Pancreas (tissue), 10 donors: ENCODE measurements around the gene IGFBP2. TPM values are rescaled to one million over a fixed set of nuclear protein-coding genes. Genes with fewer than 3 reads are reported as not detected.

ENCODE experiments used
- ATAC-seq, 4 donors: fragments of 200-7000 bp; cut with Tn5 transposase; one replicate each; pipeline versions ENCODE4 v1.8.0 to v1.9.1; 2020; ENCODE audit warnings: mild to moderate bottlenecking in 4 of 4, moderate library complexity in 4 of 4
- DNase-seq, 6 donors: peaks; one replicate each; pipeline ENCODE4 v3.0.0-alpha.2; 2020
- FAIRE-seq: peaks from 2 replicates; lab custom pipeline; 2012; peaks lifted over from hg19 to GRCh38; lab: Jason Lieb, UNC
- H3K27ac ChIP-seq, 4 donors: fragments of 200-600 bp; sonication (generic); 1 replicate in 3 of 4; 2 replicates in 1 of 4; pipeline versions ENCODE4 v1.5.0 to v1.8.0; 2020
- H3K27me3 ChIP-seq, 4 donors: fragments of 200-600 bp; one replicate each; pipeline ENCODE4 v1.8.0; 2021
- H3K36me3 ChIP-seq, 3 donors: fragments of 200-600 bp; sonication (generic) in 1 of 3; one replicate each; pipeline versions ENCODE4 v1.5.0 to v1.8.0; 2020 to 2021
- H3K4me1 ChIP-seq, 3 donors: fragments of 200-600 bp; one replicate each; pipeline ENCODE4 v1.8.0; 2021
- H3K4me3 ChIP-seq, 4 donors: fragments of 200-600 bp; sonication (generic) in 2 of 4; one replicate each; pipeline versions ENCODE4 v1.5.0 to v1.8.0; 2020 to 2021
- H3K9me3 ChIP-seq, 4 donors: fragments of 200-600 bp; one replicate each; pipeline ENCODE4 v1.8.0; 2021
- CTCF ChIP-seq, 4 donors: fragments of 200-600 bp; sonication (generic) in 3 of 4; IDR thresholded peaks; one replicate each; pipeline versions ENCODE4 v1.5.0 to v1.8.0; 2021; ENCODE audit warnings: antibody characterized with exemption in 4 of 4
- WGBS, 2 donors: extraction: QIAGEN DNeasy Blood & Tissue Kit; methylation state at CpG; one replicate each; pipeline ENCODE4 v1.1.7; 2013; 5-methylcytosine and 5-hydroxymethylcytosine counted together
- intact Hi-C, 3 donors: fragments of 100-400 bp; cut with DNase I; formaldehyde crosslinking; loops; one replicate each; pipeline versions ENCODE4 v1.11.1 to v1.14.2; 2022
- polyA plus RNA-seq, 2 donors: library from polyadenylated mRNA; stranded (reverse); fragments of 200-250 nt; gene quantifications; one replicate each; pipeline ENCODE4 v1.2.3, GENCODE V29; 2013
- total RNA-seq, 6 donors: library from RNA; stranded (reverse); fragmentation: NEBNext Ultra II Directional in 4 of 6; extraction: Animal tissue kit (Norgen Biotek cat#: 25700) in 4 of 6; gene quantifications; one replicate each; pipeline versions ENCODE4 v1.2.1 to v1.2.4, GENCODE V29; 2021 to 2023
- donor health status: healthy with polysubstance abuse.
- donor health status: DM: no; HTN: no; CAD: no; lungs with moderate emphysema.
- donor health status: DM: no; HTN: no; CAD: no.
- donor health status: control.
- donor health status: control.
- donor health status: Bipolar disorder and iron deficiency.
- donor health status: DM: yes; HTN: yes; CAD: no.
- donor health status: DM: no; HTN: no; CAD: no.
- donor health status: DM: no; HTN: no; CAD: no.
- donor health status: DM: yes; HTN: yes; CAD: no.

IGFBP2 gene
- total and polyA plus RNA-seq, 8 donors, result 43.1 to 211 (median 123) TPM

GRCh38 chr2:216693414-216694080 lies 60.3 kb downstream of the IGFBP2 start:
- intact Hi-C loops, result loop anchor here in 1 of 3 donors (10.0 kb wide), 1 partner anchor 1021 kb away; no protein-coding TSS in a partner anchor
- TF ChIP-seq CTCF (IDR thresholded peaks at IDR 0.05), result no peak
- H3K27ac ChIP-seq, result no peak overlapping the region
- H3K4me3 ChIP-seq, result peak overlapping the region in 3 of 4 donors; percentile 23 to 49 (median 25)
- H3K4me1 ChIP-seq, result peaks cover 14 to 21% (median 17%) of the 10 kb centered on the region in 3 donors
- WGBS, 2 donors, result 10 to 11% methylated on average over 14 to 15 of the region's 15 CpGs
- no peaks in the 10 kb centered on the region for H3K36me3 ChIP-seq
- H3K9me3 ChIP-seq, result no peaks in the 10 kb centered on the region
- H3K27me3 ChIP-seq, result peaks cover 0 to 29% (median 4%) of the 10 kb centered on the region in 4 donors
- FAIRE-seq, result no peak
- no peak for ATAC-seq
- no peak for DNase-seq

GRCh38 chr2:216694082-216694825 lies 61.0 kb downstream of the IGFBP2 start:
- Histone ChIP-seq H3K27me3 (peaks cover 0 to 22% (median 4%) of the 10 kb centered on the region in 4 donors), H3K9me3 (no peaks in the 10 kb centered on the region), H3K4me3 (peak overlapping the region; percentile 7 to 49 (median 24)), H3K4me1 (peaks cover 14 to 21% (median 17%) of the 10 kb centered on the region in 3 donors), H3K36me3 (no peaks in the 10 kb centered on the region), H3K27ac (peak overlapping the region in 1 of 4 donors; percentile 22)
- ATAC-seq, result peak; percentile 33 to 43 (median 39)
- peak in 2 of 6 donors; percentile 34 to 80 for DNase-seq
- intact Hi-C loops, result loop anchor here in 1 of 3 donors (10.0 kb wide), 1 partner anchor 1021 kb away; no protein-coding TSS in a partner anchor
- WGBS, 2 donors, result 2 to 3% methylated on average over 58 to 59 of the region's 59 CpGs
- TF ChIP-seq CTCF (IDR thresholded peaks at IDR 0.05), result no peak
- no peak for FAIRE-seq

- no peak for FAIRE-seq
- peaks cover 14 to 21% (median 17%) of the 10 kb centered on the region in 3 donors for H3K4me1 ChIP-seq
Measured at GRCh38 chr2:216694826-216695217, 61.6 kb downstream of the IGFBP2 start.

GRCh38 chr2:216695401-216695821 lies 62.2 kb downstream of the IGFBP2 start, which contains the start of gene IGFBP5:
Gene IGFBP5 (minus strand): TSS chr2:216695549. CDS start chr2:216694775, 774 bp downstream.
- peaks cover 14 to 21% (median 17%) of the 10 kb centered on the region in 3 donors for H3K4me1 ChIP-seq
- DNase-seq (peak in 5 of 6 donors; percentile 50 to 79 (median 72)), FAIRE-seq (no peak), ATAC-seq (peak in 3 of 4 donors; percentile 9 to 51 (median 48))
- no peaks in the 10 kb centered on the region for H3K9me3 ChIP-seq
- H3K27me3 ChIP-seq, result peaks cover 0 to 17% (median 4%) of the 10 kb centered on the region in 4 donors
- intact Hi-C loops, result loop anchor here in 1 of 3 donors (10.0 kb wide), 1 partner anchor 1019 kb away; no protein-coding TSS in a partner anchor
- WGBS, 2 donors, result 18 to 22% methylated on average over 14 to 15 of the region's 16 CpGs
- TF ChIP-seq CTCF (IDR thresholded peaks at IDR 0.05), result no peak
- peak within 1 kb of the TSS; percentile 7 to 49 (median 24) for H3K4me3 ChIP-seq
- peak within 1 kb of the TSS in 1 of 4 donors; percentile 22 for H3K27ac ChIP-seq
- H3K36me3 ChIP-seq, result no peaks in the 10 kb centered on the region

More at GRCh38 chr2:216694826-216695217, 61.6 kb downstream of the IGFBP2 start:
- 10 to 12% methylated on average over 10 of the region's 10 CpGs for WGBS, 2 donors
- intact Hi-C loops, result loop anchor here in 1 of 3 donors (10.0 kb wide), 1 partner anchor 1020 kb away; no protein-coding TSS in a partner anchor
- Histone ChIP-seq H3K36me3 (no peaks in the 10 kb centered on the region), H3K4me3 (peak overlapping the region; percentile 7 to 49 (median 24)), H3K27ac (no peak overlapping the region), H3K9me3 (no peaks in the 10 kb centered on the region), H3K27me3 (peaks cover 0 to 21% (median 4%) of the 10 kb centered on the region in 4 donors)
- no peak for TF ChIP-seq CTCF (IDR thresholded peaks at IDR 0.05)
- ATAC-seq (no peak), DNase-seq (no peak)
